Kidney capillary endothelial cell (primary cell): ENCODE results near the gene NUCKS1.
"Not testable (repeated sequence)": the region's sequence is repeated elsewhere in the genome, so short reads cannot be mapped to it uniquely, and the experiment has no call there.

Experiments
- DNase-seq: peaks from one replicate; pipeline ENCODE4 v3.0.0-alpha.2; 2018; ENCODE audit warnings: low spot score

Gene NUCKS1

GRCh38 chr1:205729945-205730610, 19.9 kb downstream of the NUCKS1 start:
- DNase-seq: no peak

GRCh38 chr1:205726619-205727125, 23.3 kb downstream of the NUCKS1 start:
- no peak for DNase-seq

DNA sequence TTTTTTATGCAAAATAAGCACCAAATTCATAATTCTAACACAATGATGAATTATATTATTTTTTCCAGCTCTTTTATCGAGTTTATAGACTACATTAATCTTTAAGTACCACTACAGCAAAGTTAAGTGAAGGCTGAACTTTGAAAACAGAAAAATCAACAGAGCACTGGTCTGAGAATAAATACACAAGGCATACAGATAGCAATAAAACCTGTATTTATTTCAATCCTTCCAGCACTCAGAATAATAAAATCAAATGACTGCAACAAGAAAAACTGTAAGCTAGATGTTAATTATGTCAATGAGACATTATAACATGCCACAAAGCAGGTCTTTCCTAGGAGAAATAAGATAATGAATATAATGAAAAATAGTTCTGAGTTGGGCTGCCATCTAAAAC, 24.5 kb downstream of the NUCKS1 start:
- no peak for DNase-seq

- not testable (repeated sequence) for DNase-seq
These were observed 29.2 kb downstream of the NUCKS1 start for GRCh38 chr1:205720740-205721139.

- DNase-seq: no peak
These were observed 30.2 kb downstream of the NUCKS1 start for GRCh38 chr1:205719762-205720161.

DNA sequence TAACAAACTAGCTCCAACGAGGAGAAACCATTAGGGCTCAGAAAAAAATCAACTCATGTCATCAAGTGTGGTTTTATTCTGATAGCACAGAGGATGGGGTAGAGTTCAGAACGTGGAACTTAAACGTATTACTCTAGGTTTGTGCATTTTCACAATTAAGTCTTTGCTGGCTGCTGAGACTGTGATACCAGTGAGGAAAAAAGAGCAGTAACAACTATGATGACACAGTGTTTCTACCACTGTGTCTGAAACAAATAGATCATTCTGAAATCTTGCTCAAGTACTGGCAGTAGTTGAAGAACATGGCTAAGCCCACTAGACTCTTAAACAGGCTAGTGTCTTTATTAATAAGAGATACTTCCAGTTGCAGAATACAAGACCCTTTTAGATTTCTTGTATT, 31.0 kb downstream of the NUCKS1 start:
- no peak for DNase-seq

- DNase-seq: no peak
These were observed 33.4 kb downstream of the NUCKS1 start for GRCh38 chr1:205716371-205717132.

DNA sequence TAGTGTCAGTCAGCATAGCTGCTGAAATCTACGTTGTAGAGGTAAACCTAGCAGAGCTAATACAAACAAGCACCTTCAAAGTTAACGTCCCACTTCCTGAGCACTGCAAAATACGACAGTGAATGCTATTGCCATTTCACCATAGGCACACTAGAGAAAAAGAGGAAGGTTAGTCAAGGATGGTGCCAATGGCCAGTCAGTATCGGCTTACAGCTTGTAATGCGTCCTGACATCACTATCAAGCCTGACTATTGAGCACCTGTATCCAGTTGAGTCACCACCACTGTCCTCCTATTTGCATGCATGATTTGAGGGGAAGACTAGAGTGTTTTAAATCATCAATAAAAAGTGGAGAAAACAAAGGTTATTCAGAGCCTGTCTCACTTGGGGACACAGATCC, 34.4 kb downstream of the NUCKS1 start:
- no peak for DNase-seq

DNA sequence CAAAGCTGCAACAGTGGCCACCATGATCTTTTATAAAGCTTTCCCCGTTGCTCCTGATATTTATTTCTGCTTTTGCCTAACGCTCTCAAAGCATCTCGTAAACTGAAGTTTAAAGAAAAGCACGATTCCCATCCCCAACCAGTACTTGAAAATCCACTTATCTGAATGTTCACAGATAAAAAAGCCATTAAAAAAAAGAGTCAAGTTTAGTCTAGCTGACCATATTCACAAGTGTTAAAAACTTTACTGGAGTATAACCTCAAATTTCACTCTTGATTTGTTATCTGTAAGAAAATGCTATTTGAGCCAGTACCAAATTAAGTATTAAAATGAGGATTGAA, 35.1 kb downstream of the NUCKS1 start:
- DNase-seq: no peak

DNA sequence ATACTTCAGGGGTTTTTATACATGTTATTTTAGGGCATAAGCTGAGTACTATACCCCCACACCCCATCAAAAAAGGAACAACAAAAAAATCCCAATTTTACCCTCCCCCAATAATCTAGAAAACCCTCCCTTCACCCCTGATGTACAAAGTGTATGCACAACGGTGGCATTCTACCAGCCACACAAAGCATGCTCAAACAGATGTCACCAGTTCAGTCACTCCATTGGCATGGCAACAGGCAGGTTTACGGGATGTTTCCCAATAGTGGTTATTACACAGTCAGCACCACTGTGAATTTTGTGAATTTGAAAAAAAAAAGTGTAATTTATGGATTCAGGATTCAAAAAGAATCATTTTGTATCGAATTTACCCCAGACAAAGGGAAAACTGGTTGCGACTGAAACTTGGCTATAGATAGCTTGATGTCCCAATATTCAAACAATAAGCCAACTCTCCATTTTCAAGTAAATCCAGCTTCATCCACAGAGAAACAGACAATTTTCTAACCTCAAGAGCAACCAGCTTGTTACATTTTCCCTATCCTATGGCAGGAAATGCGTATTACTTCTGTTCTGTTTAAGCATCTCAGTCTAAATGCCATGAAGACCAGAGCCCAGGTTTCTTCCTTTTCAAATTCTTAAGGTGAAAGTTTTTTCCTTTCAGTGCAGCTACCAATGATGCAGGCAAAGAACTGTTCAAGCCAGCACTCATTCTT, 35.6 kb downstream of the NUCKS1 start:
- no peak for DNase-seq

- peak; percentile 81 for DNase-seq
These were observed 38.6 kb downstream of the NUCKS1 start for GRCh38 chr1:205711105-205712048.

DNA sequence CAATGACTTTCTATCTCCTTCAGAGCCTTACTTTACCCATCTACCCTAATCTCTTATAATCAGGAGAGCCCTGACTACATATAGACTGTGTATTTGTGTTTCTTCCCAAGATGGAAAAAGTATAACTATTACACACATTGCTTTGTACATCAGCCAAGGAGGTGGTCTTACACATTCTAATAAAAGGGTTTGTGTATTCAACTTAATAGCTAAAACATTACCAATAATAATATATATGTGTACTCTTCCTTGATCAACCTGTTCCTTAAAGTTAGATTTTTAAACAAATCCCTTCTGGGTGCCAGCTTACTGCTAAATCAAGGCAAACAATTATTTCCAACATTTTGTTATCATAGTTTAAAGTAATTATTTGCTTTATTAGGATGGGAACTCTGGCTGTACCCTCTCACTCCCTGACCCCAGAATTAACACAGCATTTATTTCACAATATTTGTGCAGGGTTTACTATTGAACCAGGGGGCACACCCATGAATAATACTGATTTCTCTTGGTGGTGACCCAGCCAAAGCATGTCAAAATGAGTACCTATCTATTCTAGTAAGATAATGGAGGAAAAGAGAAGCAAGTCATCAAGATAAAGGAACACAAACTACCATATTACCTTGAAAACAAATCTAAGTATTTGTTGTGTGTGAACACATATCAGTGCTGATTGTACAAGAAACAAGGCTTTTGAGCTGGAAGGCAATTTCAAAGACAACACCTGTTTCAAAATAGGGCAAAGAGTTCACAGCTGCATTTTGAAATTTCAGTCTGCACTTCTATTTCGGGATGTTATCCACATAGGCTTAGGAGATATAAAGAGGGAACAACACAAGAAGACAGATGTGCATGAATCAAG, 39.5 kb downstream of the NUCKS1 start:
- no peak for DNase-seq

DNA sequence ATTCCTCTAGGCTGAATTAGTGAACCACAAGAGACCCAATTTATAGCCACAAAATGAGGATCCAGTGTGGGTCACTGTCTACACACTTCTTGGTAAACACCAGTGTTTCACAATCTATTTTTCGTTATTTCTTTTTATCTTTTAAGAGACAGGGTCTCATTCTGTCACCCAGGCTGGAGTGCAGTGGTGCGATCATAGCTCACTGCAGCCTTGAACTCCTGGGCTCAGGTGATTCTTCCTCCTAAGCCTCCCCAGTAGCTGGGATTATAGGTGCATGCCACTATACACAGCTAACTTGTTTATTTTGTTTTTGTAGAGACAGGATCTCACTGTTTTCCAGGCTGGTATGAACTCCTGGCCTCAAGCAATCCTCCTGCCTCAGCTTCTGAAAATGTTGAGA, 40.3 kb downstream of the NUCKS1 start:
- DNase-seq: no peak

- DNase-seq: no peak
These were observed 41.0 kb downstream of the NUCKS1 start for GRCh38 chr1:205709059-205709398.

DNA sequence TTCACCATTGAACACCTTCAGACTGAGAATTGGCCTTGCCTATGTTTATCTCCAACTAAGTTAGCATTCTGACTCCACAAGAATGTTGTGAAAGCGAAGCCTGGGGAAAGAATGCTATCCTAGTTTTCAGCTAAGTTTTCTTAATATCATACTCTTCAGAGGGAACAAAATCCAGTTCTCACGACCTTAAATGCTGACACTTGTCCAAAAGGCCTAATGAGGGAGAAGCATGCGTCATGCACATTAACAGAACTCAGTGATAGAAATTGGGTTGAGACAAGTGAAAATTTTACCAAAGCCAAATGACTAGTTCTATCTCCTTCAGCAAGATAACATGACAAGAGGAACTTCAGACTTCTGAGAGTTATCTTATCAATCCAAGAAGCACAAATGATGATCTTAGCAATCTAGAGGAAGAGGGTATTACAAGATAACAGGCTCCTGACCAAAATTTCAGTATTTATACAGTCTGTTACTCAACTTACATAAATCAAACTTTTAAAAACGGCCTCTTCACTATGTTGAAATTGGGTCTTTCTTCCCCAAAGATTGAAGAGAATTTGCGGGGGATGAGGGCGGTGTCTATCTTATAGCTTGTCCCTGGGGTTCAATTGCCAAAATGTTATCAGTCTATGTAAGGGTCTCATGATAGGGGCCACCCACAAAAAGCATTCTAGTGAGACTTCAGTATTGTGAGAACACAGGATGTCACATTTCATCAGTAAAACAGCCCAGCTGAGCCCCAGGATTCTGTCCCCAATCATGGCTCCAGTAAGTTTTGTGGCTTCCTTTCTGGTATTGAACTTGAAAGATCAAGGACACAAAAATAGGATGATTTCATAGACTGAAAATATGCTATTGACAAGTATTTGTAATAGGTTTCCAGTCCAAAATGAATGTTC, 43.1 kb downstream of the NUCKS1 start:
- DNase-seq: no peak

- no peak for DNase-seq
These were observed 45.1 kb downstream of the NUCKS1 start for GRCh38 chr1:205704903-205705302.

DNA sequence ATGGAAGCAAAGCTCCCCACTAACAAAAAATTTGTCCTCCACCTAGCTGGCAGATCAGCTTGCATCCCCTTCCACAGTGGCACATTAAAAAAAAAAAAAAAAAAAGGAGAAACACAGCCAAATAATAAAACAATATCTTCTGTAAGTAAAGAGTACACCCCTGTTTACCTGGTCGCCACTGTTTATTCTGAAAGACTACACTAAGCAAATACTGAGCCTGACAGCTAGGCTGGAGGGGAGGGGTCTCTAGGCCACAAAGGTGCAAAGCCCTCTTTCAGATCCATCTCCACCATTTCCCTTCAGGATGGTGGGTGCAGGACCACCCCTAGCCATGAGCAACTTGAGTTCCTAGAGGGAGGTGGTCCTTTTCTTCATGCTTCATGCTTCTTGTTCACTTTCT, 46.9 kb downstream of the NUCKS1 start:
- DNase-seq: no peak

GRCh38 chr1:205701891-205702290, 48.1 kb downstream of the NUCKS1 start:
- no peak for DNase-seq

DNA sequence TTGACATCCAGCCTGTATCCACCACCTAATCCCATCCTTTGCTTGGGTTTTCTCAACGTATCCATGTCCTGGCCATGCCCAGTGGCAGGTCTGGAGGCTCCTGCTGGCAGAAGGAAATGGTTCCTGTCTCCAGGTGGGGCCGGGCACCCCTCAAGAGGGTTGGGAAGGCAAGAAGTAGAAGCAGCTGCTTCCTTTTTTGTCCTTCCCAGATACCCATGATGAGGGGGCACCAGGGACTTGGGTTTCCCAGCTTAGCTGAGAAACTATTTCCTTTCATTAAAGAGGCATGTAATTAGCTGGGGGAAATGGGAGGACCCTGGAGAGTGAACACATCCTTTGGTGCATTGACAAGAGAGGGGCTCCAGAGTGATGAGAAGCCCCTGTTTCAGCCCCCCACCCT, 48.6 kb downstream of the NUCKS1 start:
- no peak for DNase-seq

DNA sequence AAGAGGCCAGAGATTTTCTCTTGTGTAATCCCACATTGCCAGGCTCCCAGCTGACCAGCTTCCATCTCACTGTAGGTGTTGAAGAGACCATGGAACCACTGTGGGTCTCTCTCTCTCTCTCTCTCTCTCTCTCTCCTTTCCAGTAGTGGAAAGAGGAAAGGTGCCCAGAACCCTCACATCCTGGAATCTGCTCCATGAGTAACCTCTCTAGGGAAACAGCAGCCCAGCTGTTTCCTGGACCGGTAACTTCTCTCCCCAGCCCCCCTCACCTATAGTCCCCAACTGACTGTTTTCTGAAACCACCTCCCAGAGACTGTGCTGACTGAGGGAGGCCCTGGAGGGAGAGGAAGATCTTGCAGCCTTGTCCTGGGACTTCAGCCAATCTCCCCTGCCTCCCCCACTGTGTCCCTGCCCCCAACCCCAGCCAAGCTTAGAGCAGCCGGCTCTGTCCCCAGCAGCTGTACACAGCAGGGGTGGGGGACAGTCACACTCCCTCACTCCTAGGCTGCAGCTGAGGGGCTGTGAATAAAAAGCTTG, 49.0 kb downstream of the NUCKS1 start:
- peak; percentile 67 for DNase-seq
